Spleen (tissue), 11 donors: ENCODE measurements around the gene UCKL1. TPM values are rescaled to one million over a fixed set of nuclear protein-coding genes. Genes with fewer than 3 reads are reported as not detected.

Source experiments
- DNase-seq: peaks from one replicate; pipeline ENCODE4 v3.0.0-alpha.2; 2020
- H3K27ac ChIP-seq, 8 donors: fragments of 200-600 bp; sonication (generic) in 7 of 8; 1 replicate in 4 of 8; 2 replicates in 4 of 8; pipeline versions ENCODE4 v1.5.0 to v1.8.0; 2016 to 2021; ENCODE audit warnings: inconsistent platforms in 4 of 8, mild to moderate bottlenecking in 4 of 8, moderate library complexity in 1 of 8
- H3K27me3 ChIP-seq, 7 donors: fragments of 200-600 bp; sonication (generic) in 6 of 7; replicated peaks in 1 of 7; 1 replicate in 4 of 7; 2 replicates in 3 of 7; pipeline versions ENCODE4 v1.5.0 to v1.8.0; 2016 to 2021; ENCODE audit warnings: inconsistent platforms in 3 of 7, mild to moderate bottlenecking in 1 of 7
- H3K36me3 ChIP-seq, 6 donors: fragments of 200-600 bp; sonication (generic) in 5 of 6; 1 replicate in 4 of 6; 2 replicates in 2 of 6; pipeline versions ENCODE4 v1.5.0 to v1.8.0; 2016 to 2021; ENCODE audit warnings: inconsistent platforms in 2 of 6
- H3K4me1 ChIP-seq, 6 donors: fragments of 200-600 bp; sonication (generic) in 5 of 6; 1 replicate in 3 of 6; 2 replicates in 3 of 6; pipeline versions ENCODE4 v1.5.0 to v1.8.0; 2016 to 2021; ENCODE audit warnings: inconsistent platforms in 3 of 6
- H3K4me3 ChIP-seq, 8 donors: fragments of 200-600 bp; sonication (generic) in 7 of 8; 1 replicate in 4 of 8; 2 replicates in 4 of 8; pipeline versions ENCODE4 v1.5.0 to v1.8.0; 2016 to 2021; ENCODE audit warnings: inconsistent platforms in 4 of 8, mild to moderate bottlenecking in 4 of 8, moderate library complexity in 2 of 8
- H3K9me3 ChIP-seq, 8 donors: fragments of 200-600 bp; sonication (generic) in 7 of 8; 1 replicate in 4 of 8; 2 replicates in 4 of 8; pipeline versions ENCODE4 v1.5.0 to v1.8.0; 2016 to 2021; ENCODE audit warnings: inconsistent platforms in 4 of 8
- CTCF ChIP-seq, 11 experiments: fragments of 200-600 bp in 7 of 11; fragments of 450-650 bp in 4 of 11; sonication (generic) in 4 of 11; IDR thresholded peaks in 8 of 11; conservative IDR thresholded peaks in 3 of 11; 1 replicate in 7 of 11; 2 replicates in 4 of 11; pipeline versions ENCODE4 v1.4.0 to v1.8.0; 2016 to 2021; ENCODE audit warnings: antibody characterized with exemption in 11 of 11, inconsistent platforms in 4 of 11, mild to moderate bottlenecking in 1 of 11
- POLR2A ChIP-seq, 3 donors: fragments of 450-650 bp; IDR thresholded peaks; one replicate each; pipeline ENCODE4 v1.5.1; 2017; ENCODE audit warnings: antibody characterized with exemption in 3 of 3, mild to moderate bottlenecking in 1 of 3
- POLR2AphosphoS5 ChIP-seq, 3 donors: sonication (generic); formaldehyde crosslinking; IDR thresholded peaks; one replicate each; pipeline ENCODE4 v1.5.1; 2017; ENCODE audit warnings: antibody characterized with exemption in 3 of 3
- WGBS, 5 donors: extraction: QIAGEN DNeasy Blood & Tissue Kit in 3 of 5; methylation state at CpG; one replicate each; pipeline versions ENCODE4 v1.1.5 to v1.1.7; 2013 to 2018; 5-methylcytosine and 5-hydroxymethylcytosine counted together
- intact Hi-C: fragments of 100-400 bp; cut with DNase I; formaldehyde crosslinking; loops from one replicate; pipeline ENCODE4 v1.15.0; 2023; ENCODE audit warnings: low total_unique reads
- polyA plus RNA-seq, 3 donors: library from polyadenylated mRNA; stranded (reverse); fragments of 200-250 nt; gene quantifications; one replicate each; pipeline ENCODE4 v1.2.1, GENCODE V29; 2013
- total RNA-seq, 7 donors: library from RNA; depleted of rRNA in 3 of 7; stranded (reverse); fragments of >200 nt in 3 of 7; fragmentation: NEBNext Ultra II Directional in 4 of 7; extraction: Animal tissue kit (Norgen Biotek cat#: 25700) in 4 of 7; gene quantifications; one replicate each; pipeline versions ENCODE4 v1.1.0 to v1.2.1, GENCODE V29; 2016 to 2021
- donor health status: healthy with polysubstance abuse.
- donor health status: DM: no; HTN: no; CAD: no; lungs with moderate emphysema.
- donor health status: DM: no; HTN: no; CAD: no.
- donor health status: Bipolar disorder and iron deficiency.
- donor health status: healthy.
- donor health status: DM: no; HTN: no; CAD: no.
- donor health status: DM: yes; HTN: yes; CAD: no.

Gene UCKL1
- total and polyA plus RNA-seq, 10 donors: 34.2 to 68.0 (median 49.1) TPM

GRCh38 chr20:63968928-63969760 lies 12.9 kb upstream of the UCKL1 start:
- Histone ChIP-seq H3K36me3 (peaks cover 0 to 30% (median 12%) of the 10 kb centered on the region in 6 donors), H3K27me3 (peaks cover 0 to 3% (median 0%) of the 10 kb centered on the region in 7 donors), H3K4me1 (peaks cover 16 to 60% (median 38%) of the 10 kb centered on the region in 6 donors), H3K27ac (peak overlapping the region in 7 of 8 donors; percentile 15 to 73 (median 69)), H3K9me3 (peaks cover 0 to 7% (median 0%) of the 10 kb centered on the region in 8 donors), H3K4me3 (peak overlapping the region; percentile 39 to 78 (median 52))
- 1 to 9% (median 2%) methylated on average over 16 to 70 of the region's 70 CpGs for WGBS, 5 donors
- intact Hi-C loops: no loop called here
- TF ChIP-seq POLR2AphosphoS5 (IDR thresholded peaks at IDR 0.05): no peak
- TF ChIP-seq POLR2A (IDR thresholded peaks at IDR 0.05): no peak
- DNase-seq: peak; percentile 84

- Histone ChIP-seq H3K9me3 (peaks cover 0 to 7% (median 0%) of the 10 kb centered on the region in 8 donors), H3K27ac (peak overlapping the region in 7 of 8 donors; percentile 15 to 73 (median 69)), H3K4me3 (peak overlapping the region in 6 of 8 donors; percentile 50 to 78 (median 55)), H3K27me3 (peaks cover 0 to 3% (median 0%) of the 10 kb centered on the region in 7 donors), H3K4me1 (peaks cover 11 to 52% (median 30%) of the 10 kb centered on the region in 6 donors), H3K36me3 (peaks cover 0 to 38% (median 20%) of the 10 kb centered on the region in 6 donors)
- DNase-seq: peak; percentile 77
- intact Hi-C loops: no loop called here
- no peak for TF ChIP-seq CTCF (IDR thresholded peaks at IDR 0.05 in 8 of 11, conservative IDR thresholded peaks at IDR 0.05 in 3 of 11)
- WGBS, 5 donors: 68 to 79% (median 76%) methylated on average over 12 to 14 of the region's 14 CpGs
These were observed 12.1 kb upstream of the UCKL1 start for GRCh38 chr20:63968136-63968927.

- TF ChIP-seq POLR2A (IDR thresholded peaks at IDR 0.05) (no peak), POLR2AphosphoS5 (IDR thresholded peaks at IDR 0.05) (no peak), CTCF (IDR thresholded peaks at IDR 0.05 in 8 of 11, conservative IDR thresholded peaks at IDR 0.05 in 3 of 11) (no peak)
- H3K4me1 ChIP-seq: peaks cover 11 to 44% (median 25%) of the 10 kb centered on the region in 6 donors
- DNase-seq: peak; percentile 68
- peaks cover 0 to 46% (median 28%) of the 10 kb centered on the region in 6 donors for H3K36me3 ChIP-seq
- H3K27ac ChIP-seq: peak overlapping the region in 1 of 8 donors; percentile 73
- H3K4me3 ChIP-seq: no peak overlapping the region
- peaks cover 0 to 7% (median 0%) of the 10 kb centered on the region in 8 donors for H3K9me3 ChIP-seq
- WGBS, 5 donors: 90 to 93% (median 92%) methylated on average over 22 to 28 of the region's 28 CpGs
- intact Hi-C loops: no loop called here
- H3K27me3 ChIP-seq: peaks cover 0 to 3% (median 0%) of the 10 kb centered on the region in 7 donors
These were observed 11.3 kb upstream of the UCKL1 start for GRCh38 chr20:63967330-63968135.

GRCh38 chr20:63966944-63967322 lies 10.7 kb upstream of the UCKL1 start:
- intact Hi-C loops: no loop called here

More at GRCh38 chr20:63966944-63967322, 10.7 kb upstream of the UCKL1 start:
- peaks cover 11 to 38% (median 22%) of the 10 kb centered on the region in 6 donors for H3K4me1 ChIP-seq
- TF ChIP-seq CTCF (IDR thresholded peaks at IDR 0.05 in 8 of 11, conservative IDR thresholded peaks at IDR 0.05 in 3 of 11) (no peak), POLR2A (IDR thresholded peaks at IDR 0.05) (no peak), POLR2AphosphoS5 (IDR thresholded peaks at IDR 0.05) (no peak)
- H3K27ac ChIP-seq: no peak overlapping the region
- H3K27me3 ChIP-seq: peaks cover 0 to 3% (median 0%) of the 10 kb centered on the region in 7 donors
- peak; percentile 58 for DNase-seq
- peaks cover 0 to 7% (median 0%) of the 10 kb centered on the region in 8 donors for H3K9me3 ChIP-seq
- 94 to 99% (median 97%) methylated on average over 9 to 13 of the region's 13 CpGs for WGBS, 5 donors
- peaks cover 0 to 52% (median 34%) of the 10 kb centered on the region in 6 donors for H3K36me3 ChIP-seq
- H3K4me3 ChIP-seq: no peak overlapping the region
